ENCODE results near the gene PSG11.
"Not testable (repeated sequence)": the region's sequence is repeated elsewhere in the genome, so short reads cannot be mapped to it uniquely, and the experiment has no call there.

The PSG11 gene

DNA sequence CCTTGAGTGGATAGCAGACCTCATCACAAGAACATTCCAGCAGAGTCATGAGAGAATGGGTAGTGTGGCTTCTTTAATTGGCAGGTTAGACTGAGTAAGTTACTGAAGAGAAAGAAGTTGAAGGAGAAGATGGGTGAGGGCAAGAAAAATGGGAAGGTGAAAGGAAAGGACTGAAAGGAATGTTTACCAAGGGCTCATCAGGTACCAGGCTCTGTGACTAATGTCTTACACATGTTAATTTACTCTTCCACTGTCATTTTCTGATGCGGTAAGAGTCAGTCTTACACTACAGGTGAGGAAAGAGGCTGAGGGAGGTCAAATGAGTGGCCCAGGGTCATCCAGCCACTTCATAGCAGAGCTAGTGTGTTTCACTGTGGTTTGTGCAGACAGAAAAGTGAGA lies 22.6 kb downstream of the PSG11 start:
- H3K4me3 ChIP-seq (ENCODE audit: low read depth, low read length) = not testable (repeated sequence)

DNA sequence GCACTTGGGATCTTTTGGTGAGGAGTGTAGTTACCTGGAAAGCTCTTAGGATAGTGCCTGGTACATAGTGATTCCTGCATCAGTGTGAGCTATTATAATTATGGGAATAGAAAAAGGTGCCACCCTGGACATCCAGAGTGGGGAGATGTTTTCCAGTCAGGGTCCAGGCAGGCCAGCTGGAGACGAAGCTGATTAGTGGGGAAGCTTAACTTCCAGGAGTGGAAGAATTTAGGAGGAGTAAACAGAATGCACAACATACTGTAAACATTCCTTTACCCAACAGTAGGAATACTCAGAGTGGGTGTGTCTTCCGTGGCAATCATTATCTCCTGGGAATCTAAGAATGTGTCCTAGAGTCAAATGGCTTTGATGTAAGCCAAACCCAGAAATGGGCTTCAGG lies 23.3 kb downstream of the PSG11 start:
- not testable (repeated sequence) for H3K4me3 ChIP-seq (ENCODE audit: low read depth, low read length)

DNA sequence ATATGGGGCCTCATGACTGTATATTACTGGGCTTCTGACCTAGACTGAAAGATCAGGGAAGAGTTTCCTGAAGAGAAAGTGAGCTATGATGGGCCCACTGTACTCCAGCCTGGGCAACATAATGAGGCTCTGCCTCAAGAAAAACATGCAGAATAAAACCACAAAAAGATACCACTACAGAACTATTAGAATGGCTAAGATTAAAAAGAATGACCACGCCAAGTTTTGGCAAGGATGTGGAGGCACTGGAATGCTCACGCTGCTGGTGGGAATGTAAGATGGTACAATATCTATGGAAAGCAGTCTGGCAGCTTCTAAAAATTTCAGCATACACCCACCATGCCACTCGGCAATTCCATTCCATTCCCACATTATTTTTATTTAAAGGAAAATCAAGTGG lies 30.1 kb downstream of the PSG11 start:
- H3K4me3 ChIP-seq (ENCODE audit: low read depth, low read length) = not testable (repeated sequence)

DNA sequence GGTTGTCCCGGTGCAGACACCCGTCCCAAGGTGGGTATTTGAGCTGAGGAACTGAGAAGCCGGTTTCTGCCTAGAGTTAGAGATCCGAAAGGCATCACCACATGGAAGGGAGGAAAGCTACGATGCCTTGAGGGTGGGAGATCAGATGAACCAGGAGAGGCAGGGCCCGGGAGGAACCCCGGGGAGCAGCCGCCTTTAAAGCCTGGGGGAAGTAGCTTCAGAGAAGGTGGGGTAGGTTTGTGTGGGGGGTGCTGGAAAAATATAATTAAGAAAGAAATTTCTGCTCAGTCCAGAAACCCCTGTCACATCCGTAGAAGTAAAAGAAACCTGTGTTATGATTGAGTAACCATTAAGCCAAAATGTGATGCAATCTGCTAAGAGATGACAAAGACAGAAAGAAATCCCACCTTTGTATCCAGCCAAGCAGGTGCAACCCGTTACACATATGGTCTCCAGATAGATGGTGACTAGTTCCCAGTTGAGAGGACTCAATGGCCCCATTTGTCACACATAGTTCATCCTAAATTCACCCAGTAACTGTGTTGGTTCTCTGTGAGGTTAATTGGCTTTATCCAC lies 34.2 kb downstream of the PSG11 start:
- H3K4me3 ChIP-seq (ENCODE audit: low read depth, low read length) = not testable (repeated sequence)

DNA sequence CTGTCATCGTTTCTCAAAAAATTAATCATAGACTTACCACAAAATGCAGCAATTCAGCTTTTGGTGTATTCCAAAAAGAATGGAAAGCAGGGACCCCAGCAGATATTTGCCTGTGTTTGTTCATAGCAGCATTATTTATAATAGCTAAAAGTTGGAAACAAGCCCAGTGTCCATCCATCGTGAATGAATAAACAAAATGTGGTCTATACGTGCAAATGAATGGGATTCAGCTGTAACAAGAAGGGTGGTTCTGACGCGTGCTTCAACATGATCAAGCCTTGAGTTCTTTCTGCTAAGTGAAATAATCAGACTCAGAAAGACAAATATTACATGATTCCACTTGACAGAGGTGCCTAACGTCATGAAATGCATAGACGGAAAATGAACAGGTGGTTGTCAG lies 36.4 kb downstream of the PSG11 start:
- H3K4me3 ChIP-seq (ENCODE audit: low read depth, low read length) = no peak overlapping the region
- TF ChIP-seq, protein P1, sequence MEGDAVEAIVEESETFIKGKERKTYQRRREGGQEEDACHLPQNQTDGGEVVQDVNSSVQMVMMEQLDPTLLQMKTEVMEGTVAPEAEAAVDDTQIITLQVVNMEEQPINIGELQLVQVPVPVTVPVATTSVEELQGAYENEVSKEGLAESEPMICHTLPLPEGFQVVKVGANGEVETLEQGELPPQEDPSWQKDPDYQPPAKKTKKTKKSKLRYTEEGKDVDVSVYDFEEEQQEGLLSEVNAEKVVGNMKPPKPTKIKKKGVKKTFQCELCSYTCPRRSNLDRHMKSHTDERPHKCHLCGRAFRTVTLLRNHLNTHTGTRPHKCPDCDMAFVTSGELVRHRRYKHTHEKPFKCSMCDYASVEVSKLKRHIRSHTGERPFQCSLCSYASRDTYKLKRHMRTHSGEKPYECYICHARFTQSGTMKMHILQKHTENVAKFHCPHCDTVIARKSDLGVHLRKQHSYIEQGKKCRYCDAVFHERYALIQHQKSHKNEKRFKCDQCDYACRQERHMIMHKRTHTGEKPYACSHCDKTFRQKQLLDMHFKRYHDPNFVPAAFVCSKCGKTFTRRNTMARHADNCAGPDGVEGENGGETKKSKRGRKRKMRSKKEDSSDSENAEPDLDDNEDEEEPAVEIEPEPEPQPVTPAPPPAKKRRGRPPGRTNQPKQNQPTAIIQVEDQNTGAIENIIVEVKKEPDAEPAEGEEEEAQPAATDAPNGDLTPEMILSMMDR (IDR thresholded peaks at IDR 0.05; ENCODE audit: borderline replicate concordance, insufficient read depth, low read depth, low read length) = no peak

DNA sequence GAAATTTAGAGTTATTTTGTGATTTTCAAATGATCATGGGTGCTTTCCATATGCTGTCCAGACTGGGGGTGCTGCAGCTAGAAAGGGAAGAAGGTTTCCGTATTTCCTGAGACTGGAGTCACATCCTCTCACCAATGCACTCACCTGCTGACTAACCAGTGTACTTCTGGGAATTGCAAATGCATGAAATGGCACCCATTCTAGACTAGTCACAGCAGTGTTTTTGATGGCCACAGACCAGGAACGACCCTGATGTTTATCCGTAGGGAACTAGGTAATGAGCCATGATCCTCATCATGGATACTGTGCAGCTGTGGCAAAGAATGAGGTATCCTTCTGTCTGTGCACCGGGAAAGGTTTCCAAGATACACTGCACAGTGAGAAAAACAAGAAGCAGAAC lies 37.1 kb downstream of the PSG11 start:
- H3K4me3 ChIP-seq (ENCODE audit: low read depth, low read length) = not testable (repeated sequence)

DNA sequence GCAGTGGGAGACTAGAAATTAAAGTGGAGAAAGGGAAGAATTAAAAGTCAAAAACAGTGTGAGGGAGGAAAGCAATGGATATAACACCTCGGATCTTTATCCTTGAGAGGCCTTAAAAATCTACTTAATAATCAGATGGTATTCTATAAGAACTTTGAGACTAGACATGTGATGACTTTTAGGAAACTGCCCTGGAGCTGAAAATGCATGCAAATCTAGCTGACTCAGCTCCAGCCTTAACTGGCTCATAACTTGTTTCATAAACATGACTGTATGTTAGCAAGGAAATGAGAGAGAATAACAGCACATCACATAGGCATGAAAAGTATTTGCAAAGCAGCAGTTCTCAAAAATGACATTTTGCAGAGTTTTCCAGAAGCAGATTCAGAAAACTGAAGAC lies 38.1 kb downstream of the PSG11 start:
- H3K4me3 ChIP-seq (ENCODE audit: low read depth, low read length) = not testable (repeated sequence)

DNA sequence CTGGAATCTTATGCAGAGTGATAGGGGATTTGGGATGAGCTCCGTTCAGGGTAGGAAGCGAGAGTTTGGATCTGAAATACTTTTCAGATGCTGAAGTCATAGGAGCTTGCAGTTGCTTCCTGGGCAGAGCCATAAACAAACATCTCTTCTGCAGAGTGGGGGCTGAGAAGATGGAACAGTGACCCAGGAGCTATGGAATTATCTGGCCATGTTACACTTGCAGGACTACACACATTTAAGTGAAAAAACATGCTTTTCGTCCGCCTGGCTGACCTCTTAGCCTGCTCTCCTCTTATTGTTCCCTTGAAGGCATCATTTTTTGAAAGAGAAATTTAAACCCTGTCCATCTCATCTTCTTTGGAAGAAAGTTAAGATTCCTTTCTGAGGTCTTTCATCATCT lies 40.7 kb downstream of the PSG11 start:
- TF ChIP-seq, protein P1 (IDR thresholded peaks at IDR 0.05; ENCODE audit: borderline replicate concordance, insufficient read depth, low read depth, low read length) = no peak
- H3K4me3 ChIP-seq (ENCODE audit: low read depth, low read length) = no peak overlapping the region

DNA sequence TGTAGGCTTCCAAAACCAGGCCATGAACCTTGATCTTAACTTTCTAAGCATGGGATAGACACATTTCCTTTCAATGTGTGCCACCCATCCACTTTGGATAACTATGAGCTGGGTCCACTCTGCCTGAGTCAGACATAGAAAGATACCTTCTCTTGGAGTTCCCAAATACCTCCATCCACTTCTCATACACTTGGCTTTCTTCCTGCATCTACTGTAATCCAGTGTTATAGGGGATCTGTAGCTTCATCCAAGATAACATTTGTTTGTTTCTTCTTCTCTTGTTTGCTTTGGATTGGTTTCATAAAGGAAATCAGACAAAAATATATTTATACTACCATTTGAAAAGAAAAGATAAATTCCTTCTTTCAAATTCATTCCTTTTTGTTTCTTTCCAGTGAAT lies 44.2 kb downstream of the PSG11 start:
- H3K4me3 ChIP-seq (ENCODE audit: low read depth, low read length) = not testable (repeated sequence)

DNA sequence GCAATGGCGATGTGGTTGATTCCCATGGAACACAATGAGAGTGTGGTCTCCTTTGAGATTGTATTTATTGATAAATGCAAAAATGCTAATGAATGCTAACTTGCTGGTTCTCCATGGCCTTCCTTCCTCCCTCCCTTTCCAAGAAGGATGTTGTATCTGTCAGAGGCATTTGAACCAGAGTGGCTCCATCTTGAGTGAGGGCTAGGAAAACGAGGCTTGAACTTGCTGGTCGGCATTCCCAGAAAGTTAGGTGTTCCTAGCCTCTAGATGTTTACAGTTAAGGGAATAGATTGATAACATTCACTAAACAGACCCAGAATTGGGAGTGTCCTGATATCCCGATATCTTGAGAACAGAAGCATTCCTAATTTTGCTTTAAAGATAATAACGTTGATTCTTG lies 54.8 kb downstream of the PSG11 start:
- not testable (repeated sequence) for H3K4me3 ChIP-seq (ENCODE audit: low read depth, low read length)

DNA sequence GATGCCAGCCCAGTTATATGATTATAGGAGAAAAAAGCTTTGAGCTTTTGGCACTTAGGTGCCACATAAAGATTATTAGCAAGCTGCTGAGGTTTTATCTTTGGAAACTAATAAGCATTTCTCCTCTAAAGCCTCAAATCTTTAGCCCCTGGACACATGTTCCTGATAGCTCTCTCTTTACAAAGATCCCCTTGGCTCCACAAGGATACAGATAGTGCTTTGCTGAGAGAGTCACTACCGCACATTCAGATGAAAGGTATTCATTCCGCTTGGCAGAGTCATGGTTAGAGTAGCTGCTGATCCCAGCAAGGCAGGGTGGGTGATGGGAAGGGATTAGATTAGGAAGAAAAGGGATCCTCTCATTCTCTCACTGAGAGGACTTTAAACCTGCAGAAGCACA lies 61.1 kb downstream of the PSG11 start:
- H3K4me3 ChIP-seq (ENCODE audit: low read depth, low read length) = no peak overlapping the region
- TF ChIP-seq, protein P1 (IDR thresholded peaks at IDR 0.05; ENCODE audit: borderline replicate concordance, insufficient read depth, low read depth, low read length) = no peak

DNA sequence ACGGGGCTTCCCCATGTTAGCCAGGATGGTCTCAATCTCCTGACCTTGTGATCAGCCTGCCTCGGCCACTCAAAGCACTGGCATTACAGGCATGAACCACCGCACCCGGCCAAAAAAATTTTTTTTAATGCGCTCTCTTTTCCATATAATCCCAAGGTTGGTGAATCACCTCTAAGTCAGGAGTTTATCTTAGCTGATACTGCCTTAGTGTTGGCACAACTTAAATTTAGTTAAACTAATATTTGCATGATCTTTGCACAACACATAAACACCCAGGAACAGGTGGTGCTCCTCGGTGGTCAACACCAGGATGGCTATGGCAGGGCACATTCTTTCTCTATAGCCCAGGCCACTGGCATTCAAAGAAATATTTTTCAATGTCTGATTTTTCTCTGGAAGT lies 65.2 kb downstream of the PSG11 start:
- no peak overlapping the region for H3K4me3 ChIP-seq (ENCODE audit: low read depth, low read length)
- TF ChIP-seq, protein P1 (IDR thresholded peaks at IDR 0.05; ENCODE audit: borderline replicate concordance, insufficient read depth, low read depth, low read length) = no peak
